Heart right ventricle (tissue), 16 donors: ENCODE data around the gene PHLDB1. TPM values are rescaled to one million over a fixed set of nuclear protein-coding genes. Genes with fewer than 3 reads are reported as not detected.

Experiments used
- ATAC-seq, 8 donors: fragments of 200-7000 bp; cut with Tn5 transposase; one replicate each; pipeline ENCODE4 v1.9.1; 2020; ENCODE audit warnings: mild to moderate bottlenecking in 8 of 8, moderate library complexity in 8 of 8, moderate number of reproducible peaks in 1 of 8
- DNase-seq, 2 donors: peaks; one replicate each; pipeline ENCODE4 v3.0.0-alpha.2; 2020
- H3K27ac ChIP-seq, 10 donors: fragments of 200-600 bp; sonication (generic) in 2 of 10; one replicate each; pipeline versions ENCODE4 v1.5.0 to v1.8.0; 2020 to 2022; ENCODE audit warnings: mild to moderate bottlenecking in 3 of 10
- H3K27me3 ChIP-seq, 7 donors: fragments of 200-600 bp; one replicate each; pipeline ENCODE4 v1.8.0; 2021 to 2022; ENCODE audit warnings: mild to moderate bottlenecking in 2 of 7
- H3K36me3 ChIP-seq, 9 donors: fragments of 200-600 bp; sonication (generic) in 1 of 9; one replicate each; pipeline versions ENCODE4 v1.5.0 to v1.8.0; 2020 to 2022; ENCODE audit warnings: mild to moderate bottlenecking in 2 of 9
- H3K4me1 ChIP-seq, 9 donors: fragments of 200-600 bp; sonication (generic) in 1 of 9; one replicate each; pipeline versions ENCODE4 v1.5.0 to v1.8.0; 2020 to 2022; ENCODE audit warnings: mild to moderate bottlenecking in 4 of 9
- H3K4me3 ChIP-seq, 10 donors: fragments of 200-600 bp; sonication (generic) in 2 of 10; one replicate each; pipeline versions ENCODE4 v1.5.0 to v1.8.0; 2020 to 2022; ENCODE audit warnings: mild to moderate bottlenecking in 7 of 10, moderate library complexity in 2 of 10
- H3K9me3 ChIP-seq, 11 donors: fragments of 200-600 bp in 10 of 11; sonication (generic) in 2 of 11; one replicate each; pipeline versions ENCODE4 v1.5.0 to v1.8.0; 2013 to 2022; ENCODE audit warnings: mild to moderate bottlenecking in 2 of 11, control low read depth in 1 of 11, moderate library complexity in 1 of 11
- CTCF ChIP-seq, 9 donors: fragments of 200-600 bp; sonication (generic) in 2 of 9; IDR thresholded peaks; one replicate each; pipeline versions ENCODE4 v1.5.0 to v1.8.0; 2021 to 2022; ENCODE audit warnings: antibody characterized with exemption in 9 of 9, mild to moderate bottlenecking in 5 of 9, moderate library complexity in 1 of 9
- WGBS, 2 donors: extraction: QIAGEN DNeasy Blood & Tissue Kit; methylation state at CpG; one replicate each; pipeline ENCODE4 v1.1.7; 2013; ENCODE audit warnings: inconsistent platforms in 1 of 2; 5-methylcytosine and 5-hydroxymethylcytosine counted together
- intact Hi-C, 10 donors: fragments of 100-400 bp; cut with DNase I; formaldehyde crosslinking; loops; one replicate each; pipeline versions ENCODE4 v1.11.1 to v1.14.2; 2022
- polyA plus RNA-seq, 2 donors: library from polyadenylated mRNA; stranded (reverse); fragments of 200-250 nt; gene quantifications; one replicate each; pipeline ENCODE4 v1.2.3, GENCODE V29; 2013
- total RNA-seq, 10 donors: library from RNA; stranded (reverse); fragmentation: NEBNext Ultra II Directional in 3 of 10; extraction: Animal tissue kit (Norgen Biotek cat#: 25700) in 3 of 10; gene quantifications; one replicate each; pipeline versions ENCODE4 v1.2.1 to v1.2.4, GENCODE V29; 2021 to 2023
- donor health status: Arrhythmogenic right ventricular cardiomyopathy.
- donor health status: ischemic (EF 13 %, LVEDD 7.1; RV severe dilation, severe dysfunction).
- donor health status: healthy with polysubstance abuse.
- donor health status: DM: no; HTN: yes; CAD: no.
- donor health status: DM: no; HTN: no; CAD: no.
- donor health status: ischemic (EF 25% LVEDD 6.9; RV normal size, moderate dysfunction).
- donor health status: ischemic (EF 25% LVEDD 5.7; RV mildly dilated, moderate dysfunction).
- donor health status: healthy.
- donor health status: DM: yes; HTN: yes; CAD: no.
- donor health status: Ischemic cardiomyopathy.
- donor health status: ischemic (EF 35%, LVEDD 5.7; RV mildly dilated, moderate dysfunction).
- donor health status: nonischemic (EF 11% LVEDD 7.7; RV severe dilation, severe dysfunction).
- donor health status: DM: yes; HTN: yes; CAD: no.
- donor health status: PGD.
- donor health status: ischemic (EF 29% LVEDD 5.4; RV normal size, mild dysfunction).
- donor health status: nonischemic (EF 23%, LVEDD 6.1; RV moderate dilation, normal function).

The PHLDB1 gene
- total and polyA plus RNA-seq, 12 donors: 74.9 to 259 (median 114) TPM

- H3K27me3 ChIP-seq: no peaks in the 10 kb centered on the region
- ATAC-seq (no peak), DNase-seq (no peak)
- intact Hi-C loops: no loop called here
- 54 to 56% methylated on average over 5 of the region's 5 CpGs for WGBS, 2 donors
- peaks cover 10 to 100% (median 78%) of the 10 kb centered on the region in 9 donors for H3K36me3 ChIP-seq
- H3K9me3 ChIP-seq: no peaks in the 10 kb centered on the region
- no peak overlapping the region for H3K4me3 ChIP-seq
- TF ChIP-seq CTCF (IDR thresholded peaks at IDR 0.05): no peak
- H3K27ac ChIP-seq: peak overlapping the region in 7 of 10 donors; percentile 48 to 82 (median 64)
- peaks cover 30 to 99% (median 66%) of the 10 kb centered on the region in 9 donors for H3K4me1 ChIP-seq
Measured at GRCh38 chr11:118628861-118629549, 21.6 kb downstream of the PHLDB1 start.

- 68 to 70% methylated on average over 6 of the region's 6 CpGs for WGBS, 2 donors
- intact Hi-C loops: no loop called here
- ATAC-seq (peak in 4 of 8 donors; percentile 5 to 12 (median 6)), DNase-seq (no peak)
- H3K4me1 ChIP-seq: peaks cover 38 to 99% (median 76%) of the 10 kb centered on the region in 9 donors
- no peak overlapping the region for H3K4me3 ChIP-seq
- TF ChIP-seq CTCF (IDR thresholded peaks at IDR 0.05): no peak
- H3K36me3 ChIP-seq: peaks cover 10 to 100% (median 73%) of the 10 kb centered on the region in 9 donors
- no peaks in the 10 kb centered on the region for H3K9me3 ChIP-seq
- peak overlapping the region in 5 of 10 donors; percentile 26 to 82 (median 30) for H3K27ac ChIP-seq
- no peaks in the 10 kb centered on the region for H3K27me3 ChIP-seq
Measured at GRCh38 chr11:118629761-118630661, 22.6 kb downstream of the PHLDB1 start.

GRCh38 chr11:118631142-118631909 is 23.9 kb downstream of the PHLDB1 start:
- TF ChIP-seq CTCF (IDR thresholded peaks at IDR 0.05): no peak
- ATAC-seq: no peak
- H3K27me3 ChIP-seq: no peaks in the 10 kb centered on the region
- H3K27ac ChIP-seq: peak overlapping the region in 3 of 10 donors; percentile 12 to 30 (median 22)
- DNase-seq: no peak
- H3K4me1 ChIP-seq: peaks cover 44 to 98% (median 78%) of the 10 kb centered on the region in 9 donors
- intact Hi-C loops: no loop called here
- WGBS, 2 donors: 93 to 95% methylated on average over 14 of the region's 14 CpGs
- H3K4me3 ChIP-seq: no peak overlapping the region
- peaks cover 10 to 100% (median 68%) of the 10 kb centered on the region in 9 donors for H3K36me3 ChIP-seq
- no peaks in the 10 kb centered on the region for H3K9me3 ChIP-seq
